Measurements from ENCODE around the gene RIPOR1.

DNA sequence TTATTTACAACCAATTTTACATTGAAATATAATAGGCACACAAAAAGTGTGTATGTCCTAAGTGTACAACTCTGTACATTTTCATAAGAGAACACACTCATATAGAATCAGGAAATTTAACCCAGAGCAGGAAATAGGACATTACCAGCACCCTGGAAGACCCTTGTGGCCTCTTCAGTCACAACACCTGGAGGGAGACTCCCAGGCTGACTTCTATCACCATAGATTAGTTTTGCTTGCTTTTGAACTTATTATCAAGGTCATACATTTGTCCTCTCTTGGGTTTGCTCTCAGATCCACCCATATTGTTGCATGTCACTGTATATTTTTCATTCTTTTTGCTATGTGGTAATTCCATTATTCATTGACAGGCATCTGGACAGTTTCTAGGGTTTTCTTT, 5.8 kb downstream of the RIPOR1 start:
- TF ChIP-seq, protein P1, sequence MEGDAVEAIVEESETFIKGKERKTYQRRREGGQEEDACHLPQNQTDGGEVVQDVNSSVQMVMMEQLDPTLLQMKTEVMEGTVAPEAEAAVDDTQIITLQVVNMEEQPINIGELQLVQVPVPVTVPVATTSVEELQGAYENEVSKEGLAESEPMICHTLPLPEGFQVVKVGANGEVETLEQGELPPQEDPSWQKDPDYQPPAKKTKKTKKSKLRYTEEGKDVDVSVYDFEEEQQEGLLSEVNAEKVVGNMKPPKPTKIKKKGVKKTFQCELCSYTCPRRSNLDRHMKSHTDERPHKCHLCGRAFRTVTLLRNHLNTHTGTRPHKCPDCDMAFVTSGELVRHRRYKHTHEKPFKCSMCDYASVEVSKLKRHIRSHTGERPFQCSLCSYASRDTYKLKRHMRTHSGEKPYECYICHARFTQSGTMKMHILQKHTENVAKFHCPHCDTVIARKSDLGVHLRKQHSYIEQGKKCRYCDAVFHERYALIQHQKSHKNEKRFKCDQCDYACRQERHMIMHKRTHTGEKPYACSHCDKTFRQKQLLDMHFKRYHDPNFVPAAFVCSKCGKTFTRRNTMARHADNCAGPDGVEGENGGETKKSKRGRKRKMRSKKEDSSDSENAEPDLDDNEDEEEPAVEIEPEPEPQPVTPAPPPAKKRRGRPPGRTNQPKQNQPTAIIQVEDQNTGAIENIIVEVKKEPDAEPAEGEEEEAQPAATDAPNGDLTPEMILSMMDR (conservative IDR thresholded peaks at IDR 0.05) = no peak
- TF ChIP-seq ZFX (IDR thresholded peaks at IDR 0.05) = no peak
